Measurements from ENCODE around the gene DND1.
"Not testable (repeated sequence)": the region's sequence is repeated elsewhere in the genome, so short reads cannot be mapped to it uniquely, and the experiment has no call there.

The DND1 gene

GRCh38 chr5:140673187-140673976, at the start of gene DND1:
Gene DND1 (minus strand): TSS chr5:140673576. CDS start chr5:140673542, 34 bp downstream.
- intact Hi-C loops (cut with DNase I), result no loop called here
- DNase-seq, result peak in 2 of 10 donors; percentile 73 to 87

GRCh38 chr5:140721395-140721794, 48.0 kb upstream of the DND1 start:
- DNase-seq; intact Hi-C loops (cut with DNase I): not testable (repeated sequence)

- intact Hi-C loops (cut with DNase I); DNase-seq: not testable (repeated sequence)
These were observed 47.4 kb upstream of the DND1 start for GRCh38 chr5:140720738-140721137.

- intact Hi-C loops (cut with DNase I), result loop anchor here (10.0 kb wide), 1 partner anchor 353 kb away; the partner anchor contains the start of gene SLC4A9
- no peak for DNase-seq
These were observed 44.9 kb upstream of the DND1 start for GRCh38 chr5:140718266-140718592.

GRCh38 chr5:140716238-140716637, 42.9 kb upstream of the DND1 start:
- not testable (repeated sequence) for DNase-seq
- intact Hi-C loops (cut with DNase I), result loop anchor here (10.0 kb wide), 1 partner anchor 351 kb away; the partner anchor contains the start of gene SLC4A9

- DNase-seq, result no peak
- intact Hi-C loops (cut with DNase I), result loop anchor here (10.0 kb wide), 1 partner anchor 349 kb away; the partner anchor contains the start of gene SLC4A9
These were observed 40.3 kb upstream of the DND1 start for GRCh38 chr5:140713562-140714094.

- no peak for DNase-seq
- intact Hi-C loops (cut with DNase I), result loop anchor here (10.0 kb wide), 1 partner anchor 347 kb away; the partner anchor contains the start of gene SLC4A9
These were observed 38.4 kb upstream of the DND1 start for GRCh38 chr5:140711794-140712193.

GRCh38 chr5:140710899-140711552, 37.6 kb upstream of the DND1 start:
- peak; percentile 40 to 96 (median 67) for DNase-seq
- intact Hi-C loops (cut with DNase I), result loop anchor here (10.0 kb wide), 1 partner anchor 346 kb away; the partner anchor contains the start of gene SLC4A9

GRCh38 chr5:140708787-140709186, 35.4 kb upstream of the DND1 start:
- intact Hi-C loops (cut with DNase I); DNase-seq: not testable (repeated sequence)

- intact Hi-C loops (cut with DNase I), result no loop called here
- no peak for DNase-seq
These were observed 34.4 kb upstream of the DND1 start for GRCh38 chr5:140707812-140708211.

- peak; percentile 95 to 99 (median 98) for DNase-seq
- intact Hi-C loops (cut with DNase I), result loop anchor here (1.0 kb wide), 1 partner anchor 9 kb away; the partner anchor contains the start of genes HARS1 and HARS2
These were observed 27.1 kb upstream of the DND1 start, which contains the start of gene ZMAT2 for GRCh38 chr5:140700177-140701144. Gene ZMAT2 (plus strand): TSS chr5:140700447. CDS start chr5:140700461, 14 bp downstream.

GRCh38 chr5:140696891-140697492, 23.6 kb upstream of the DND1 start:
- DNase-seq, result peak in 1 of 10 donors; percentile 63
- intact Hi-C loops (cut with DNase I), result no loop called here

- DNase-seq, result no peak
- intact Hi-C loops (cut with DNase I), result no loop called here
These were observed 20.9 kb upstream of the DND1 start for GRCh38 chr5:140694276-140694675.

- intact Hi-C loops (cut with DNase I), result loop anchor here (1.0 to 2.0 kb wide), 4 partner anchors 9 to 52 kb away; partner anchors contain the start of genes TMCO6, WDR55 and ZMAT2
- DNase-seq, result peak; percentile 88 to 99 (median 92)
These were observed 17.9 kb upstream of the DND1 start, which contains the start of the genes HARS1 and HARS2 for GRCh38 chr5:140690941-140691924. Gene HARS1 (minus strand): TSS chr5:140691370. CDS start chr5:140691304, 66 bp downstream. Gene HARS2 (plus strand): TSS chr5:140691455. CDS start chr5:140691649, 194 bp downstream.

- no peak for DNase-seq
- intact Hi-C loops (cut with DNase I), result loop anchor here (2.0 kb wide), 3 partner anchors 26 to 52 kb away; partner anchors contain the start of genes TMCO6 and WDR55
These were observed 17.1 kb upstream of the DND1 start for GRCh38 chr5:140690376-140690932.

- intact Hi-C loops (cut with DNase I), result no loop called here
- no peak for DNase-seq
These were observed 5.6 kb upstream of the DND1 start for GRCh38 chr5:140678993-140679392.

GRCh38 chr5:140677947-140678346, 4.6 kb upstream of the DND1 start:
- intact Hi-C loops (cut with DNase I), result no loop called here
- no peak for DNase-seq

All from posterior cingulate gyrus (tissue), 11 donors.